CD4-positive, alpha-beta T cell treated with Interferon alpha-2 for 1 hour (primary cell): ENCODE results near the gene FAM193A.
"Not testable (repeated sequence)": the region's sequence is repeated elsewhere in the genome, so short reads cannot be mapped to it uniquely, and the experiment has no call there.

ENCODE experiments used
- DNase-seq, 2 donors: peaks; one replicate each; pipeline ENCODE4 v3.0.0-alpha.2; 2020 to 2022

The FAM193A gene

GRCh38 chr4:2576290-2576689 is 39.8 kb downstream of the FAM193A start:
- no peak for DNase-seq

GRCh38 chr4:2578106-2578505 is 41.7 kb downstream of the FAM193A start:
- DNase-seq = no peak

GRCh38 chr4:2579910-2580309 is 43.5 kb downstream of the FAM193A start:
- DNase-seq = no peak

- DNase-seq = no peak
These were observed 46.6 kb downstream of the FAM193A start for GRCh38 chr4:2583092-2583491.

GRCh38 chr4:2583517-2583916 is 47.1 kb downstream of the FAM193A start:
- no peak for DNase-seq

GRCh38 chr4:2586502-2586901 is 50.1 kb downstream of the FAM193A start:
- DNase-seq = no peak

- no peak for DNase-seq
These were observed 50.9 kb downstream of the FAM193A start for GRCh38 chr4:2587213-2587823.

- no peak for DNase-seq
These were observed 51.8 kb downstream of the FAM193A start for GRCh38 chr4:2588259-2588658.

GRCh38 chr4:2591189-2591588 is 54.7 kb downstream of the FAM193A start:
- no peak for DNase-seq

GRCh38 chr4:2592014-2592413 is 55.6 kb downstream of the FAM193A start:
- DNase-seq = not testable (repeated sequence)

GRCh38 chr4:2592572-2592971 is 56.1 kb downstream of the FAM193A start:
- no peak for DNase-seq

- no peak for DNase-seq
These were observed 56.6 kb downstream of the FAM193A start for GRCh38 chr4:2593003-2593402.

GRCh38 chr4:2595436-2595835 is 59.0 kb downstream of the FAM193A start:
- no peak for DNase-seq

- no peak for DNase-seq
These were observed 59.6 kb downstream of the FAM193A start for GRCh38 chr4:2595952-2596552.

- no peak for DNase-seq
These were observed 60.2 kb downstream of the FAM193A start for GRCh38 chr4:2596611-2597010.

GRCh38 chr4:2598511-2599303 is 62.3 kb downstream of the FAM193A start:
- peak; percentile 5 to 27 for DNase-seq

GRCh38 chr4:2599304-2599654 is 62.8 kb downstream of the FAM193A start:
- DNase-seq = no peak

GRCh38 chr4:2600878-2601277 is 64.4 kb downstream of the FAM193A start:
- DNase-seq = no peak

GRCh38 chr4:2604614-2605013 is 68.2 kb downstream of the FAM193A start:
- DNase-seq = no peak

GRCh38 chr4:2606960-2607506 is 70.6 kb downstream of the FAM193A start:
- no peak for DNase-seq

- no peak for DNase-seq
These were observed 71.4 kb downstream of the FAM193A start for GRCh38 chr4:2607822-2608221.

GRCh38 chr4:2608291-2608690 is 71.8 kb downstream of the FAM193A start:
- DNase-seq = no peak

GRCh38 chr4:2615821-2616220 is 79.4 kb downstream of the FAM193A start:
- DNase-seq = no peak

GRCh38 chr4:2617955-2618354 is 81.5 kb downstream of the FAM193A start:
- no peak for DNase-seq
